IMR-90 (cell line): ENCODE measurements around the gene GARIN5A. TPM values are rescaled to one million over a fixed set of nuclear protein-coding genes. Genes with fewer than 3 reads are reported as not detected.

Experiments
- ATAC-seq: fragments of 200-7000 bp; cut with Tn5 transposase; 2 replicates; pipeline ENCODE4 v1.9.1; 2020; ENCODE audit warnings: low read depth, mild to moderate bottlenecking, moderate library complexity
- BruUV-seq: library from RNA; stranded (reverse); fragments of 400-500 nt; replicated peaks from 2 replicates; lab custom pipeline; 2021; lab: Mats Ljungman, UMichigan
- CTCF ChIA-PET: fragments of 300-600 bp; formaldehyde crosslinking; extraction: SDS; loops from one replicate; lab custom pipeline; 2021; ENCODE audit warnings: antibody characterized with exemption; lab: Yijun Ruan, JAX
- POLR2A ChIA-PET: fragments of 300-600 bp; sonication (Branson Sonifier 250); formaldehyde crosslinking; loops from one replicate; lab custom pipeline; 2022; ENCODE audit warnings: antibody characterized with exemption; ENCODE audit not compliant: unreplicated experiment; lab: Charles Lee
- DNase-seq: peaks from one replicate; pipeline ENCODE4 v3.0.0; 2013
- H2AFZ ChIP-seq: replicated peaks from 2 replicates; pipeline ENCODE3; 2013; ENCODE audit warnings: low read length, mild to moderate bottlenecking; ENCODE audit not compliant: poor library complexity
- H2AK5ac ChIP-seq: 2 replicates; pipeline ENCODE4 v1.6.1; 2013; ENCODE audit warnings: low read depth, low read length, inconsistent platforms
- H2AK9ac ChIP-seq: replicated peaks from 2 replicates; pipeline ENCODE3; 2013; ENCODE audit warnings: mild to moderate bottlenecking, low read depth, low read length, moderate library complexity; ENCODE audit not compliant: poor library complexity
- H2BK120ac ChIP-seq: 2 replicates; pipeline ENCODE4 v1.6.1; 2013; ENCODE audit warnings: low read depth, low read length, inconsistent platforms
- H2BK15ac ChIP-seq: 3 replicates; pipeline ENCODE4 v1.6.1; 2013; ENCODE audit warnings: low read depth, low read length, inconsistent platforms
- H2BK20ac ChIP-seq: 2 replicates; pipeline ENCODE4 v1.6.1; 2013; ENCODE audit warnings: low read depth, mild to moderate bottlenecking, inconsistent platforms, low read length, moderate library complexity
- H2BK5ac ChIP-seq: 2 replicates; pipeline ENCODE4 v1.6.1; 2013; ENCODE audit warnings: mild to moderate bottlenecking, low read depth, low read length, inconsistent platforms; ENCODE audit not compliant: poor library complexity, severe bottlenecking
- H3K14ac ChIP-seq: replicated peaks from 2 replicates; pipeline ENCODE4 v1.6.1; 2013; ENCODE audit warnings: low read depth, low read length, inconsistent platforms
- H3K18ac ChIP-seq: 2 replicates; pipeline ENCODE4 v1.6.1; 2013; ENCODE audit warnings: low read depth, low read length, control low read depth
- H3K23ac ChIP-seq: 2 replicates; pipeline ENCODE4 v1.6.1; 2013; ENCODE audit warnings: low read depth, low read length, inconsistent platforms
- H3K27ac ChIP-seq: 2 replicates; pipeline ENCODE4 v1.5.1; 2013; ENCODE audit warnings: mild to moderate bottlenecking, control low read depth, low read length; ENCODE audit not compliant: insufficient read depth
- H3K27me3 ChIP-seq: 2 replicates; pipeline ENCODE4 v1.6.1; 2013; ENCODE audit warnings: low read length; ENCODE audit not compliant: control insufficient read depth, insufficient read depth
- H3K36me3 ChIP-seq: 2 replicates; pipeline ENCODE4 v1.6.1; 2013; ENCODE audit warnings: low read length, mixed read lengths; ENCODE audit not compliant: control insufficient read depth, insufficient read depth
- H3K4ac ChIP-seq: 2 replicates; pipeline ENCODE4 v1.6.1; 2013; ENCODE audit warnings: low read depth, low read length, inconsistent platforms
- H3K4me1 ChIP-seq: 2 replicates; pipeline ENCODE4 v1.6.1; 2013; ENCODE audit warnings: low read length, mixed read lengths; ENCODE audit not compliant: control insufficient read depth, insufficient read depth
- H3K4me2 ChIP-seq: 2 replicates; pipeline ENCODE4 v1.6.1; 2013; ENCODE audit warnings: low read depth, mild to moderate bottlenecking, control low read depth, low read length, moderate library complexity
- H3K4me3 ChIP-seq: 2 replicates; pipeline ENCODE4 v1.5.1; 2013; ENCODE audit warnings: low read depth, mild to moderate bottlenecking, control low read depth, low read length, moderate library complexity; ENCODE audit not compliant: insufficient read depth
- H3K56ac ChIP-seq: 2 replicates; pipeline ENCODE4 v1.6.1; 2013; ENCODE audit warnings: low read length, inconsistent platforms; ENCODE audit not compliant: insufficient read depth; ENCODE audit errors: extremely low read depth
- H3K79me1 ChIP-seq, 2 experiments: 2 replicates each; pipeline ENCODE4 v1.6.1; 2013; ENCODE audit warnings: low read length in 2 of 2, inconsistent platforms in 1 of 2, low read depth in 1 of 2
- H3K9ac ChIP-seq: 2 replicates; pipeline ENCODE4 v1.6.1; 2013; ENCODE audit warnings: low read depth, low read length, control low read depth
- H3K9me1 ChIP-seq: 2 replicates; pipeline ENCODE4 v1.6.1; 2013; ENCODE audit warnings: low read length, inconsistent platforms; ENCODE audit not compliant: insufficient read depth
- H3K9me3 ChIP-seq: 2 replicates; pipeline ENCODE4 v1.6.1; 2013; ENCODE audit warnings: low read length; ENCODE audit not compliant: control insufficient read depth, insufficient read depth
- H4K20me1 ChIP-seq: 2 replicates; pipeline ENCODE4 v1.6.1; 2013; ENCODE audit warnings: low read length, inconsistent platforms; ENCODE audit not compliant: insufficient read depth
- H4K5ac ChIP-seq: 2 replicates; pipeline ENCODE4 v1.6.1; 2013; ENCODE audit warnings: mild to moderate bottlenecking, low read depth, low read length, control low read depth
- H4K8ac ChIP-seq, 2 experiments: 2 replicates each; pipeline ENCODE4 v1.6.1; 2013; ENCODE audit warnings: low read depth in 2 of 2, low read length in 2 of 2, control low read depth in 1 of 2, inconsistent platforms in 1 of 2
- H4K91ac ChIP-seq: 2 replicates; pipeline ENCODE4 v1.6.1; 2013; ENCODE audit warnings: low read depth, low read length, inconsistent platforms; ENCODE audit not compliant: insufficient read depth
- CHD1 ChIP-seq: IDR thresholded peaks from 2 replicates; pipeline ENCODE4 v1.6.1; 2012; ENCODE audit warnings: low read depth, low read length, improper control_type of control experiment
- CTCF ChIP-seq: conservative IDR thresholded peaks from 2 replicates; pipeline ENCODE4 v1.5.1; 2012; ENCODE audit warnings: mild to moderate bottlenecking, low read depth, low read length, improper control_type of control experiment
- NFE2L2 ChIP-seq: fragments of 150-350 bp; IDR thresholded peaks from 2 replicates; pipeline ENCODE4 v1.6.1; 2016; ENCODE audit warnings: low read depth, mild to moderate bottlenecking, low read length
- POLR2A ChIP-seq: IDR thresholded peaks from 2 replicates; pipeline ENCODE4 v1.6.1; 2012; ENCODE audit warnings: mild to moderate bottlenecking, low read depth, low read length
- RAD21 ChIP-seq: IDR thresholded peaks from 2 replicates; pipeline ENCODE4 v1.6.1; 2012; ENCODE audit warnings: low read length, improper control_type of control experiment
- RFX5 ChIP-seq: IDR thresholded peaks from 2 replicates; pipeline ENCODE4 v1.8.0; 2012; ENCODE audit warnings: low read depth, mild to moderate bottlenecking, low read length, moderate library complexity
- SMC3 ChIP-seq: fragments of 150-350 bp; IDR thresholded peaks from 2 replicates; pipeline ENCODE4 v1.6.1; 2016; ENCODE audit warnings: low read depth, mild to moderate bottlenecking, antibody characterized with exemption, low read length, moderate library complexity
- WGBS, 2 experiments: methylation state at CpG; one replicate each; pipeline versions ENCODE4 v1.1.5 to v1.1.7; 2013; ENCODE audit warnings: missing lambda C conversion rate in 2 of 2; ENCODE audit not compliant: insufficient read length in 1 of 2; ENCODE audit errors: extremely low coverage in 2 of 2; 5-methylcytosine and 5-hydroxymethylcytosine counted together
- dilution Hi-C: fragments of 300-500 bp; cut with HindIII; formaldehyde crosslinking; loops from one replicate; pipeline ENCODE4 v1.14.3; 2018; ENCODE audit warnings: low sequenced_read_pairs; ENCODE audit not compliant: unreplicated experiment
- in situ Hi-C: fragments of 300-500 bp; cut with MboI; formaldehyde crosslinking; loops from 3 replicates; pipeline ENCODE4 v1.14.3; 2019; ENCODE audit warnings: low sequenced_read_pairs, inconsistent platforms, mixed read lengths
- intact Hi-C: fragments of 100-400 bp; cut with micrococcal nuclease; formaldehyde crosslinking; loops from 2 replicates; pipeline ENCODE4 v1.10.0; 2022
- polyA plus RNA-seq, 3 experiments: library from polyadenylated mRNA; depleted of rRNA; stranded (reverse); fragments of >200 nt; gene quantifications; 2 replicates each; pipeline ENCODE4 v1.2.3, GENCODE V29; 2012; ENCODE audit warnings: low replicate concordance in 1 of 3
- total RNA-seq: library from RNA; depleted of rRNA; stranded (reverse); fragments of >200 nt; gene quantifications from 2 replicates; pipeline ENCODE4 v1.2.3, GENCODE V29; 2012

GARIN5A gene
- total and polyA plus RNA-seq, 2 of the 4 experiments (the other 2 are of a cell fraction), result 0.53 TPM; not detected in 1

DNA sequence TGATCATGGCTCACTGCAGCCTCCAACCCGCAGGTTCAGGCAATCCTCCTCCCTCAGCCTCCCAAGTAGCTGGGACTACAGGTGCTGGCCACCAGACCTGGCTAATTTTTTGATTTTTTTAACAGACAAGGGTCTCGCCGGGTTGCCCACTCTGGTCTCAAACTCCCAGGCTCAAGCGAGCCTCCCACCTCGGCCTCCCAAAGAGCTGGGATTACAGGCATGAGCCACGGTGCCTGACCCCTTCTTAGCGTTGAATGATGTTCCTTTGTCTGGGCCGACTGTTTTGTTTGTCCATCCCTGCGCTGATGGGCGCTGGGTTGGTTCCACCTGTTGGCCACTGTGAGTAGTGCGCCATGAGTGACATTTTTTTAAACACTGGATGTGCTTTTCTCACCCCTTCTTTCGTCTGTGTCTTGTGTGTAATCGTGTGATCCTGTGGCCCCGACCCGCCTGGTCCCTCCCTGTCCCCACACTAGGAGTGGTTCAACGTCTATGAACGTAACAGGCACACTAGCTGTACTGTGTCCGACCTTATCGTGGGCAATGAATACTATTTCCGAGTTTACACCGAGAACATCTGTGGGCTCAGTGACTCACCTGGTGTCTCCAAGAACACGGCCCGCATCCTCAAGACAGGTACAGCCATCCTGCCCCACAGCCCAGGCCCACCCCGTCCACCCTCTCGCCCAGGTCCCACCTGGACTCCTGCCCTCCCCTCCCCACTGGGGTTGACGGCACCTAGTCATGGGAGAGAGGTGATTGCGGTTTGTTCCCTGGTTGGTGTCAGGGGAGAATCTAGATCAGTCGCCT lies 15.4 kb downstream of the GARIN5A start:
- H3K27me3 ChIP-seq, result peaks cover 14% of the 10 kb centered on the region; the same call in 1 of the 2 replicates
- H3K4me3 ChIP-seq, result no peak overlapping the region
- H3K4ac ChIP-seq, result no peak overlapping the region
- H3K36me3 ChIP-seq, result no peaks in the 10 kb centered on the region
- H3K9ac ChIP-seq, result no peak overlapping the region
- in situ Hi-C loops, result loop anchor here (5.0 kb wide), 1 partner anchor 94 kb away; the partner anchor contains the start of gene NAPSA
- no peak overlapping the region for H3K14ac ChIP-seq
- 41% methylated on average over 6 of the region's 28 CpGs; no CpG with 5 or more reads in 1 of the 2 experiments for WGBS, 2 experiments
- H3K9me1 ChIP-seq, result no peaks in the 10 kb centered on the region
- no peak overlapping the region for H3K56ac ChIP-seq
- BruUV-seq, result no TSS peak
- intact Hi-C loops, result loop anchor here (1.0 kb wide), 2 partner anchors 93 to 104 kb away; no protein-coding TSS in a partner anchor
- H4K5ac ChIP-seq, result no peak overlapping the region
- no peaks in the 10 kb centered on the region for H4K20me1 ChIP-seq
- no peak overlapping the region for H2AK5ac ChIP-seq
- no peaks in the 10 kb centered on the region for H3K9me3 ChIP-seq
- no peak overlapping the region for H4K91ac ChIP-seq
- ChIA-PET CTCF (interaction anchor here (0.6 to 2.3 kb wide), 6 partner anchors 12 to 314 kb away, joined by 3 to 8 read pairs (median 5); partner anchors contain the start of gene POLD1), POLR2A (no interaction called here)
- ATAC-seq, result peak; percentile 91
- dilution Hi-C loops, result no loop called here
- H2BK20ac ChIP-seq, result no peak overlapping the region
- H3K4me1 ChIP-seq, result no peaks in the 10 kb centered on the region
- H2AFZ ChIP-seq, result peak overlapping the region; percentile 77
- no peak overlapping the region for H3K4me2 ChIP-seq
- H3K27ac ChIP-seq, result no peak overlapping the region
- TF ChIP-seq NFE2L2 (no peak), RAD21 (peak; percentile 80), POLR2A (no peak), CTCF (peak; percentile 84), CHD1 (no peak), RFX5 (no peak; the same call in 1 of the 2 replicates), SMC3 (peak; percentile 75)
- H2BK15ac ChIP-seq, result no peak overlapping the region
- H2AK9ac ChIP-seq, result no peak overlapping the region
- no peak overlapping the region for H2BK5ac ChIP-seq
- H2BK120ac ChIP-seq, result no peak overlapping the region
- no peak overlapping the region for H4K8ac ChIP-seq
- no peak overlapping the region for H3K23ac ChIP-seq
- no peaks in the 10 kb centered on the region for H3K79me1 ChIP-seq
- peak; percentile 64 for DNase-seq
- no peak overlapping the region for H3K18ac ChIP-seq
